Ovary (tissue), 3 donors: ENCODE data around the gene PBX1.

Experiments
- CTCF ChIP-seq, 3 donors: fragments of 450-650 bp in 2 of 3; fragments of 200-600 bp in 1 of 3; IDR thresholded peaks; one replicate each; pipeline versions ENCODE4 v1.5.1 to v1.8.0; 2016 to 2022; ENCODE audit warnings: antibody characterized with exemption in 3 of 3, mild to moderate bottlenecking in 1 of 3
- EP300 ChIP-seq: sonication (generic); formaldehyde crosslinking; IDR thresholded peaks from one replicate; pipeline ENCODE4 v1.6.1; 2017; ENCODE audit warnings: antibody characterized with exemption
- POLR2A ChIP-seq: fragments of 450-650 bp; IDR thresholded peaks from one replicate; pipeline ENCODE4 v1.6.1; 2017; ENCODE audit warnings: antibody characterized with exemption, mild to moderate bottlenecking, moderate library complexity
- donor health status: DM: no; HTN: no; CAD: no.

GRCh38 chr1:164650531-164650930 lies 91.5 kb downstream of the PBX1 start:
- TF ChIP-seq CTCF (IDR thresholded peaks at IDR 0.05) (no peak), POLR2A (no peak), EP300 (no peak)
